Measurements from ENCODE around the gene SLC8A3. TPM values are rescaled to one million over a fixed set of nuclear protein-coding genes. Genes with fewer than 3 reads are reported as not detected.
A peak's percentile ranks its signal among the peaks of the same experiment; 100 is the strongest.

SLC8A3 gene
- total RNA-seq, 1 experiment from 2014 or later, result 0.13 TPM

- WGBS (ENCODE audit: extremely low coverage, insufficient read length, low lambda C conversion rate), result no CpG with 5 or more reads among the region's 2 CpGs
- Histone ChIP-seq H4K91ac (ENCODE audit: insufficient read length, low read depth, low read length) (no peak overlapping the region), H3K4ac (ENCODE audit: low read depth, low read length) (no peak overlapping the region), H3K4me2 (ENCODE audit: insufficient read depth, insufficient read length, low read length) (no peak overlapping the region), H2BK12ac (ENCODE audit: insufficient read length, low read depth, low read length) (no peak overlapping the region), H3K23me2 (ENCODE audit: insufficient read length, low read depth, low read length, poor library complexity, severe bottlenecking) (peaks cover 11% of the 10 kb centered on the region), H3K23ac (ENCODE audit: insufficient read length, low read depth, low read length) (no peak overlapping the region), H4K5ac (ENCODE audit: insufficient read length, low read depth, low read length) (no peak overlapping the region), H3K9me3 (ENCODE audit: control insufficient read depth, low read depth, low read length) (no peaks in the 10 kb centered on the region), H3K27me3 (ENCODE audit: insufficient read depth, low read length) (peaks cover 18% of the 10 kb centered on the region; the same call in 1 of the 2 replicates), H2BK5ac (ENCODE audit: insufficient read length, low read length) (no peak overlapping the region), H2BK120ac (ENCODE audit: low read depth, low read length, poor library complexity, severe bottlenecking) (no peak overlapping the region), H2AK5ac (ENCODE audit: insufficient read length, low read length) (no peak overlapping the region), H3T11ph (ENCODE audit: low read length) (no peak overlapping the region), H3K14ac (ENCODE audit: insufficient read depth, low read length) (no peak overlapping the region), H3K56ac (ENCODE audit: insufficient read length, low read depth, low read length) (no peak overlapping the region), H4K8ac (replicated peaks; ENCODE audit: insufficient read length, low read depth, low read length) (no peak overlapping the region), H3K79me2 (ENCODE audit: insufficient read depth, low read length) (no peaks in the 10 kb centered on the region), H2AFZ (ENCODE audit: low read length) (no peak overlapping the region), H4K20me1 (ENCODE audit: control insufficient read depth, insufficient read depth, insufficient read length) (no peaks in the 10 kb centered on the region), H3K9ac (ENCODE audit: extremely low read depth, insufficient read length, low read length) (no peak overlapping the region), H3K4me1 (ENCODE audit: insufficient read depth, low read length) (peaks cover 8% of the 10 kb centered on the region), H3K27ac (ENCODE audit: insufficient read length, low read depth, low read length) (no peak overlapping the region), H3K79me1 (ENCODE audit: insufficient read depth, low read depth, low read length, poor library complexity, severe bottlenecking) (no peaks in the 10 kb centered on the region), H2BK20ac (ENCODE audit: low read depth, low read length, poor library complexity, severe bottlenecking) (no peak overlapping the region), H2BK15ac (ENCODE audit: low read depth, low read length) (no peak overlapping the region), H3K18ac (ENCODE audit: insufficient read length, low read depth, low read length) (no peak overlapping the region)
- TF ChIP-seq CTCF (conservative IDR thresholded peaks at IDR 0.05), result peak; percentile 28; the same call in 2 of the 3 replicates
- H3K4me3 Mint-ChIP-seq, result no peak overlapping the region
- no peak overlapping the region for H3K27ac Mint-ChIP-seq
- no peaks in the 10 kb centered on the region for H3K36me3 Mint-ChIP-seq (ENCODE audit: insufficient read depth in 1 of 3, low read depth in 3 of 3)
- H3K27me3 Mint-ChIP-seq (ENCODE audit: low read depth), result peaks cover 79% of the 10 kb centered on the region
- H3K9me3 Mint-ChIP-seq, result peaks cover 7 to 8% of the 10 kb centered on the region in 2 experiments
- peak; percentile 46 for DNase-seq
- H3K4me1 Mint-ChIP-seq, result peaks cover 12 to 15% of the 10 kb centered on the region in 2 experiments
These were observed 4.2 kb upstream of the SLC8A3 start for GRCh38 chr14:70192915-70193314.

Data from H9 (cell line).